ENCODE results near the gene NBAS. TPM values are rescaled to one million over a fixed set of nuclear protein-coding genes. Genes with fewer than 3 reads are reported as not detected.

NBAS gene
- polyA plus RNA-seq, 1 of the 3 experiments (the other 2 are of a cell fraction): 12.0 TPM

DNA sequence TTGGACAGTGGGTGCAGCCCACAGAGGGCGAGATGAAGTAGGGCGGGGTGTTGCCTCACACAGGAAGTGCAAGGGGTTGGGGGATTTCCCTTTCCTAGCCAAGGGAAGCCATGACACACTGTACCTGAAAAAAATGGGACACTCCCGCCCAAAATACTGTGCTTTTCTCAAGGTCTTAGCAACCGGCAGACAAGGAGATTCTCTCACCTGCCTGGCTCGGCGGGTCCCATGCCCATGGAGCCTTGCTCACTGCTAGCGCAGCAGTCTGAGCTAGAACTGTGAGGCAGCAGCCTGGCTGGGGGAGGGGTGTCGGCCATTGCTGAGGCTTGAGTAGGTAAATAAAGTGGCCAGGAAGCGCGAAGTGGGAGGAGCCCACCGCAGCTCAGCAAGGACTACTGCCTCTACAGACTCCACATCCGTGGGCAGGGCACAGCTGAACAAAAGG, 244.7 kb downstream of the NBAS start:
- ChIA-PET POLR2A (no interaction called here), CTCF (no interaction called here)
- peaks cover 5 to 10% of the 10 kb centered on the region in 2 experiments for H3K36me3 ChIP-seq (replicated peaks in 1 of 2; ENCODE audit: control insufficient read depth in 1 of 2, insufficient read depth in 2 of 2, low read length in 1 of 2)
- TF ChIP-seq, protein P1, sequence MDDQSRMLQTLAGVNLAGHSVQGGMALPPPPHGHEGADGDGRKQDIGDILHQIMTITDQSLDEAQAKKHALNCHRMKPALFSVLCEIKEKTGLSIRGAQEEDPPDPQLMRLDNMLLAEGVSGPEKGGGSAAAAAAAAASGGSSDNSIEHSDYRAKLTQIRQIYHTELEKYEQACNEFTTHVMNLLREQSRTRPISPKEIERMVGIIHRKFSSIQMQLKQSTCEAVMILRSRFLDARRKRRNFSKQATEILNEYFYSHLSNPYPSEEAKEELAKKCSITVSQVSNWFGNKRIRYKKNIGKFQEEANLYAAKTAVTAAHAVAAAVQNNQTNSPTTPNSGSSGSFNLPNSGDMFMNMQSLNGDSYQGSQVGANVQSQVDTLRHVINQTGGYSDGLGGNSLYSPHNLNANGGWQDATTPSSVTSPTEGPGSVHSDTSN (IDR thresholded peaks at IDR 0.05): no peak
- TF ChIP-seq JUND (IDR thresholded peaks at IDR 0.05) (no peak), FOSL2 (IDR thresholded peaks at IDR 0.05; ENCODE audit: borderline replicate concordance, low read depth) (no peak), NFIC (IDR thresholded peaks at IDR 0.05; ENCODE audit: borderline replicate concordance) (no peak), RFX5 (IDR thresholded peaks at IDR 0.05; ENCODE audit: low read length) (no peak), TAF1 (IDR thresholded peaks at IDR 0.05; ENCODE audit: borderline replicate concordance, low read depth, low read length) (no peak), RXRA (IDR thresholded peaks at IDR 0.05; ENCODE audit: borderline replicate concordance, low read depth) (no peak), POLR2AphosphoS5 (IDR thresholded peaks at IDR 0.05; ENCODE audit: low read depth, low read length) (no peak), RAD21 (IDR thresholded peaks at IDR 0.05; ENCODE audit: low read length) (no peak), ELF1 (IDR thresholded peaks at IDR 0.05) (no peak), CHD2 (IDR thresholded peaks at IDR 0.05; ENCODE audit: low read length, partially characterized antibody) (no peak)
- TF ChIP-seq, protein P2, sequence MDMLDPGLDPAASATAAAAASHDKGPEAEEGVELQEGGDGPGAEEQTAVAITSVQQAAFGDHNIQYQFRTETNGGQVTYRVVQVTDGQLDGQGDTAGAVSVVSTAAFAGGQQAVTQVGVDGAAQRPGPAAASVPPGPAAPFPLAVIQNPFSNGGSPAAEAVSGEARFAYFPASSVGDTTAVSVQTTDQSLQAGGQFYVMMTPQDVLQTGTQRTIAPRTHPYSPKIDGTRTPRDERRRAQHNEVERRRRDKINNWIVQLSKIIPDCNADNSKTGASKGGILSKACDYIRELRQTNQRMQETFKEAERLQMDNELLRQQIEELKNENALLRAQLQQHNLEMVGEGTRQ (IDR thresholded peaks at IDR 0.05; ENCODE audit: borderline replicate concordance, low read depth, low read length): no peak
- TF ChIP-seq, protein P3, sequence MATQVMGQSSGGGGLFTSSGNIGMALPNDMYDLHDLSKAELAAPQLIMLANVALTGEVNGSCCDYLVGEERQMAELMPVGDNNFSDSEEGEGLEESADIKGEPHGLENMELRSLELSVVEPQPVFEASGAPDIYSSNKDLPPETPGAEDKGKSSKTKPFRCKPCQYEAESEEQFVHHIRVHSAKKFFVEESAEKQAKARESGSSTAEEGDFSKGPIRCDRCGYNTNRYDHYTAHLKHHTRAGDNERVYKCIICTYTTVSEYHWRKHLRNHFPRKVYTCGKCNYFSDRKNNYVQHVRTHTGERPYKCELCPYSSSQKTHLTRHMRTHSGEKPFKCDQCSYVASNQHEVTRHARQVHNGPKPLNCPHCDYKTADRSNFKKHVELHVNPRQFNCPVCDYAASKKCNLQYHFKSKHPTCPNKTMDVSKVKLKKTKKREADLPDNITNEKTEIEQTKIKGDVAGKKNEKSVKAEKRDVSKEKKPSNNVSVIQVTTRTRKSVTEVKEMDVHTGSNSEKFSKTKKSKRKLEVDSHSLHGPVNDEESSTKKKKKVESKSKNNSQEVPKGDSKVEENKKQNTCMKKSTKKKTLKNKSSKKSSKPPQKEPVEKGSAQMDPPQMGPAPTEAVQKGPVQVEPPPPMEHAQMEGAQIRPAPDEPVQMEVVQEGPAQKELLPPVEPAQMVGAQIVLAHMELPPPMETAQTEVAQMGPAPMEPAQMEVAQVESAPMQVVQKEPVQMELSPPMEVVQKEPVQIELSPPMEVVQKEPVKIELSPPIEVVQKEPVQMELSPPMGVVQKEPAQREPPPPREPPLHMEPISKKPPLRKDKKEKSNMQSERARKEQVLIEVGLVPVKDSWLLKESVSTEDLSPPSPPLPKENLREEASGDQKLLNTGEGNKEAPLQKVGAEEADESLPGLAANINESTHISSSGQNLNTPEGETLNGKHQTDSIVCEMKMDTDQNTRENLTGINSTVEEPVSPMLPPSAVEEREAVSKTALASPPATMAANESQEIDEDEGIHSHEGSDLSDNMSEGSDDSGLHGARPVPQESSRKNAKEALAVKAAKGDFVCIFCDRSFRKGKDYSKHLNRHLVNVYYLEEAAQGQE (IDR thresholded peaks at IDR 0.05; ENCODE audit: low read depth, low read length): no peak
- TF ChIP-seq, protein P4, sequence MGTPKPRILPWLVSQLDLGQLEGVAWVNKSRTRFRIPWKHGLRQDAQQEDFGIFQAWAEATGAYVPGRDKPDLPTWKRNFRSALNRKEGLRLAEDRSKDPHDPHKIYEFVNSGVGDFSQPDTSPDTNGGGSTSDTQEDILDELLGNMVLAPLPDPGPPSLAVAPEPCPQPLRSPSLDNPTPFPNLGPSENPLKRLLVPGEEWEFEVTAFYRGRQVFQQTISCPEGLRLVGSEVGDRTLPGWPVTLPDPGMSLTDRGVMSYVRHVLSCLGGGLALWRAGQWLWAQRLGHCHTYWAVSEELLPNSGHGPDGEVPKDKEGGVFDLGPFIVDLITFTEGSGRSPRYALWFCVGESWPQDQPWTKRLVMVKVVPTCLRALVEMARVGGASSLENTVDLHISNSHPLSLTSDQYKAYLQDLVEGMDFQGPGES (IDR thresholded peaks at IDR 0.05; ENCODE audit: low read depth, low read length): no peak
- no peaks in the 10 kb centered on the region for H4K20me1 ChIP-seq (ENCODE audit: insufficient read depth)
- H3K9me2 ChIP-seq: no peaks in the 10 kb centered on the region
- no peak overlapping the region for H2AFZ ChIP-seq (ENCODE audit: low read depth)
- no peak overlapping the region for H3K4me3 ChIP-seq (ENCODE audit: low read depth in 2 of 2, low read length in 1 of 2)
- no peak overlapping the region for H3K9ac ChIP-seq
- no peak for DNase-seq
- no peak overlapping the region for H3K4me2 ChIP-seq
- no peaks in the 10 kb centered on the region for H3F3A ChIP-seq (replicated peaks; ENCODE audit: insufficient read depth)
- no peaks in the 10 kb centered on the region for H3K4me1 ChIP-seq (ENCODE audit: control insufficient read depth in 1 of 2, insufficient read depth in 2 of 2, low read depth in 1 of 2, low read length in 1 of 2)
- no peaks in the 10 kb centered on the region for H3K27me3 ChIP-seq (ENCODE audit: insufficient read depth)
- no peaks in the 10 kb centered on the region for H3K79me2 ChIP-seq (ENCODE audit: insufficient read depth)
- no peaks in the 10 kb centered on the region for H3K9me3 ChIP-seq
- 92% methylated on average over 12 of the region's 12 CpGs for WGBS (ENCODE audit: low lambda C conversion rate)
- no peak overlapping the region for H3K27ac ChIP-seq (ENCODE audit: low read depth in 2 of 2, low read length in 1 of 2)

Data from SK-N-SH (cell line).